HepG2 (cell line): ENCODE results near the gene CAPN10. TPM values are rescaled to one million over a fixed set of nuclear protein-coding genes. Genes with fewer than 3 reads are reported as not detected.
A peak's percentile ranks its signal among the peaks of the same experiment; 100 is the strongest.

Source experiments
- ATAC-seq: fragments of 200-7000 bp; cut with Tn5 transposase; 3 replicates; pipeline ENCODE4 v1.9.1; 2020; ENCODE audit warnings: mild to moderate bottlenecking, moderate library complexity
- BruUV-seq: library from RNA; stranded (reverse); fragments of 400-500 nt; replicated peaks from 2 replicates; lab custom pipeline; 2021; lab: Mats Ljungman, UMichigan
- CTCF ChIA-PET: fragments of 300-600 bp; formaldehyde crosslinking; extraction: SDS; loops from one replicate; lab custom pipeline; 2021; ENCODE audit warnings: low total read pairs, inconsistent platforms, low intra/inter-chr PET ratio; lab: Yijun Ruan, JAX
- POLR2A ChIA-PET: fragments of 350-600 bp; sonication (Branson Sonifier 250); formaldehyde crosslinking; loops from one replicate; lab custom pipeline; 2020; ENCODE audit warnings: antibody characterized with exemption, inconsistent platforms; lab: Yijun Ruan, JAX
- DNase-seq: peaks from one replicate; pipeline ENCODE4 v3.0.0-alpha.2; 2015; ENCODE audit warnings: low spot score
- FAIRE-seq: peaks from 3 replicates; lab custom pipeline; 2011; peaks lifted over from hg19 to GRCh38; lab: Jason Lieb, UNC
- H2AFZ ChIP-seq: one replicate; pipeline ENCODE4 v1.6.1; 2011; ENCODE audit warnings: low read length, inconsistent platforms
- H3K27ac ChIP-seq: fragments of 300-600 bp; 3 replicates; pipeline ENCODE4 v1.8.0; 2011; ENCODE audit warnings: mixed run types, mild to moderate bottlenecking, mixed read lengths, low read length, inconsistent platforms; ENCODE audit not compliant: insufficient read depth; ENCODE audit errors: extremely low read length
- H3K27me3 ChIP-seq, 2 experiments: fragments of 200-600 bp in 1 of 2; 2 replicates in 1 of 2; 3 replicates in 1 of 2; pipeline versions ENCODE4 v1.6.0 to v1.8.0; 2011; ENCODE audit warnings: low read length in 2 of 2, mild to moderate bottlenecking in 2 of 2, moderate library complexity in 2 of 2, inconsistent platforms in 1 of 2; ENCODE audit not compliant: insufficient read depth in 2 of 2, control insufficient read depth in 1 of 2
- H3K36me3 ChIP-seq, 2 experiments: fragments of 200-600 bp in 1 of 2; replicated peaks in 1 of 2; 2 replicates in 1 of 2; 3 replicates in 1 of 2; pipeline versions ENCODE4 v1.5.1 to v1.8.0; 2011; ENCODE audit warnings: low read length in 2 of 2, inconsistent platforms in 1 of 2; ENCODE audit not compliant: insufficient read depth in 2 of 2, control insufficient read depth in 1 of 2
- H3K4me1 ChIP-seq: 2 replicates; pipeline ENCODE4 v1.5.1; 2012; ENCODE audit warnings: low read length, inconsistent platforms; ENCODE audit not compliant: insufficient read depth
- H3K4me2 ChIP-seq: 2 replicates; pipeline ENCODE4 v1.6.0; 2011; ENCODE audit warnings: low read depth, low read length, inconsistent platforms
- H3K4me3 ChIP-seq, 3 experiments: fragments of 200-600 bp in 1 of 3; sonication (generic), shearing (Covaris generic) in 1 of 3; replicated peaks in 1 of 3; 2 replicates each; pipeline ENCODE4 v1.5.1; 2011 to 2016; ENCODE audit warnings: low read length in 3 of 3, inconsistent platforms in 2 of 3, low read depth in 2 of 3, mild to moderate bottlenecking in 2 of 3, control low read depth in 1 of 3, mixed read lengths in 1 of 3; ENCODE audit not compliant: insufficient read depth in 1 of 3
- H3K79me2 ChIP-seq: one replicate; pipeline ENCODE4 v1.6.1; 2011; ENCODE audit warnings: low read length, inconsistent platforms; ENCODE audit not compliant: insufficient read depth
- H3K9ac ChIP-seq: 2 replicates; pipeline ENCODE4 v1.6.0; 2011; ENCODE audit warnings: mild to moderate bottlenecking, low read depth, low read length, inconsistent platforms; ENCODE audit not compliant: insufficient read depth
- H3K9me3 ChIP-seq: 2 replicates; pipeline ENCODE4 v1.5.1; 2012; ENCODE audit warnings: mild to moderate bottlenecking, low read length
- H4K20me1 ChIP-seq: 2 replicates; pipeline ENCODE4 v1.6.0; 2011; ENCODE audit warnings: inconsistent platforms, mild to moderate bottlenecking, low read length, moderate library complexity; ENCODE audit not compliant: insufficient read depth
- AGO2 ChIP-seq: fragments of 200-400 bp; formaldehyde crosslinking; optimal IDR thresholded peaks from 2 replicates; pipeline ENCODE3; 2017; ENCODE audit warnings: mild to moderate bottlenecking, low read depth, low read length, moderate library complexity
- KDM2A ChIP-seq: sonication (generic); formaldehyde crosslinking; IDR thresholded peaks from 2 replicates; pipeline ENCODE4 v1.4.0; 2020; ENCODE audit warnings: low read depth, missing genetic modification reagents, borderline replicate concordance
- MATR3 ChIP-seq: sonication (generic); formaldehyde crosslinking; IDR thresholded peaks from 2 replicates; pipeline ENCODE4 v1.4.0; 2020; ENCODE audit warnings: missing genetic modification reagents
- NFKBIZ ChIP-seq: IDR thresholded peaks from 2 replicates; pipeline ENCODE4 v1.6.1; 2018; ENCODE audit warnings: missing genetic modification reagents, missing compliant biosample characterization
- PHB2 ChIP-seq: fragments of 450-650 bp; IDR thresholded peaks from 2 replicates; pipeline ENCODE4 v1.6.1; 2018; ENCODE audit not compliant: partially characterized antibody
- RBFOX2 ChIP-seq: fragments of 200-400 bp; formaldehyde crosslinking; IDR thresholded peaks from 2 replicates; pipeline ENCODE4 v1.6.1; 2017; ENCODE audit warnings: low read depth, mild to moderate bottlenecking, low read length
- RBM22 ChIP-seq: fragments of 200-400 bp; formaldehyde crosslinking; optimal IDR thresholded peaks from 2 replicates; pipeline ENCODE3; 2017; ENCODE audit warnings: mild to moderate bottlenecking, low read length, moderate library complexity
- RCOR2 ChIP-seq: IDR thresholded peaks from 2 replicates; pipeline ENCODE4 v1.6.1; 2016; ENCODE audit warnings: missing biosample characterization, missing genetic modification reagents
- ZNF574 ChIP-seq: sonication (generic); formaldehyde crosslinking; IDR thresholded peaks from 2 replicates; pipeline ENCODE4 v1.4.0; 2020; ENCODE audit warnings: missing genetic modification reagents
- WGBS: methylation state at CpG from one replicate; pipeline ENCODE4 v1.1.6; 2017; ENCODE audit warnings: low lambda C conversion rate; 5-methylcytosine and 5-hydroxymethylcytosine counted together
- in situ Hi-C: cut with HindIII; loops from 2 replicates; pipeline ENCODE4 v1.10.0; 2017; ENCODE audit warnings: low pct_unique_long_range_greater_than_20kb; ENCODE audit not compliant: extremely low pct_ligation_motif_present
- intact Hi-C: fragments of 100-400 bp; cut with micrococcal nuclease; formaldehyde crosslinking; loops from one replicate; pipeline ENCODE4 v1.10.0; 2022; ENCODE audit not compliant: unreplicated experiment
- polyA plus RNA-seq, 8 experiments: library from polyadenylated mRNA; depleted of rRNA in 3 of 8; stranded (reverse) in 7 of 8; unstranded in 1 of 8; fragments of >200 nt; fragmentation: Illumina TruSeq in 4 of 8; extraction: Trizol in 4 of 8; gene quantifications; 2 replicates each; pipeline versions ENCODE4 v1.2.1 to v1.2.3, GENCODE V29; 2011 to 2016; ENCODE audit warnings: low read depth in 4 of 8, missing spikeins in 1 of 8, mixed read lengths in 1 of 8; ENCODE audit not compliant: insufficient read depth in 1 of 8
- total RNA-seq, 5 experiments: library from RNA; depleted of rRNA; stranded (reverse); fragments of >200 nt; fragmentation: Illumina TruSeq; extraction: Trizol; gene quantifications; 2 replicates each; pipeline ENCODE4 v1.2.3, GENCODE V29; 2016; ENCODE audit warnings: low read depth in 1 of 5

Gene CAPN10
- total and polyA plus RNA-seq, 2 of the 13 experiments (the other 11 are each of a cell fraction or from before 2014, with no cell fraction given): 27.6 to 32.4 TPM

GRCh38 chr2:240557808-240558207 lies 28.7 kb upstream of the CAPN10 start, which contains the start of gene ANKMY1:
TSS of gene ANKMY1 (minus strand) at chr2:240557988. CDS start at chr2:240557335, 653 bp downstream.
- Histone ChIP-seq H3K79me2 (peaks cover 30% of the 10 kb centered on the region), H3K4me2 (no peak within 1 kb of the TSS), H3K4me3 (no peak within 1 kb of the TSS), H3K9ac (no peak within 1 kb of the TSS), H3K36me3 (peaks cover 14 to 29% of the 10 kb centered on the region in 2 experiments), H3K9me3 (no peaks in the 10 kb centered on the region), H4K20me1 (no peaks in the 10 kb centered on the region), H3K27me3 (no peaks in the 10 kb centered on the region), H2AFZ (no peak within 1 kb of the TSS), H3K27ac (peak within 1 kb of the TSS; percentile 29), H3K4me1 (peaks cover 45% of the 10 kb centered on the region)
- no peak for FAIRE-seq
- intact Hi-C loops: no loop called here
- POLR2A ChIA-PET: interaction anchor here (1.0 to 4.9 kb wide), 3 partner anchors 8 to 29 kb away, joined by 3 to 86 read pairs (median 12); partner anchors contain the start of gene CAPN10
- DNase-seq: no peak
- BruUV-seq: no TSS peak
- no peak for TF ChIP-seq RBM22
- no peak for TF ChIP-seq KDM2A
- TF ChIP-seq RBFOX2: 0 out of 2 replicates have a peak, but pooled peaks have one; percentile 53
- peak; percentile 51 for TF ChIP-seq AGO2
- TF ChIP-seq MATR3: no peak
- TF ChIP-seq PHB2: no peak
- ATAC-seq: no peak
- WGBS: 98% methylated on average over 47 of the region's 47 CpGs
- in situ Hi-C loops: loop anchor here (25.0 kb wide), 1 partner anchor 654 kb away; no protein-coding TSS in a partner anchor
- CTCF ChIA-PET: no interaction called here

DNA sequence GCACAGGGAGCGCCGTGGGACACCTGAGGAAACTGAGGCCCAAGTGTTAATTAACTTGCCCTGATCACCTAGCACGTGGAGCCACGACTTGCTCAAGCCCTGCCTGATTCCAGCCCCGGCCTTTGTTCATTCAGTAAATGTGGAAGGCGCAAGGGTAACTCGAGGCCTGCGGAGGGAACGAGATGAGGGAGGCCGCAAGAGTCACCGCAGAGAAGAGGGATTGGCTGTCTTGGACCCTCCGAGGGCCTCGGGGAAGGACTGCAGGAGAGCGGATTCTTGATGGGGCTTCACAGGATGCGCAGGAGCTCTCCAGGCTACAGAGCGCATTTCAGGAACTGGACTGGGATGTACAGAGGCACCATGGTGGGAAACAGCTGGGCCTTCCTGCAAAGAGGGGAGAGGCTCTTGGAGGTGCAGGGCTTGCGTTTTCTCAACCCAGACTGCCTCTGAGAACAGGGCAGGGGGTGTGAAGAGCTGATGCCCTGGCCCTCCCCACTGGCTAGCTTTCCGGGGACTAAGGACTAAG lies 28.2 kb upstream of the CAPN10 start:
- no peak overlapping the region for H3K4me2 ChIP-seq
- H3K4me1 ChIP-seq: peaks cover 45% of the 10 kb centered on the region
- peaks cover 30% of the 10 kb centered on the region for H3K79me2 ChIP-seq
- WGBS: 97% methylated on average over 18 of the region's 18 CpGs
- ChIA-PET POLR2A (interaction anchor here (1.0 to 4.9 kb wide), 3 partner anchors 8 to 29 kb away, joined by 3 to 86 read pairs (median 12); partner anchors contain the start of gene CAPN10), CTCF (no interaction called here)
- intact Hi-C loops: no loop called here
- no peak overlapping the region for H3K4me3 ChIP-seq
- H3K36me3 ChIP-seq: peaks cover 11 to 25% of the 10 kb centered on the region in 2 experiments
- FAIRE-seq (no peak), DNase-seq (no peak), ATAC-seq (no peak)
- no peaks in the 10 kb centered on the region for H3K9me3 ChIP-seq
- no peak overlapping the region for H2AFZ ChIP-seq
- no peak overlapping the region for H3K9ac ChIP-seq
- no TSS peak for BruUV-seq
- H4K20me1 ChIP-seq: no peaks in the 10 kb centered on the region
- TF ChIP-seq RCOR2: no peak
- TF ChIP-seq NFKBIZ (CRISPR knock-in tag): no peak
- no peak for TF ChIP-seq ZNF574 (CRISPR knock-in tag)
- TF ChIP-seq, all 625 proteins: peak for 0
- H3K27me3 ChIP-seq: no peaks in the 10 kb centered on the region
- H3K27ac ChIP-seq: no peak overlapping the region
- in situ Hi-C loops: loop anchor here (25.0 kb wide), 1 partner anchor 654 kb away; no protein-coding TSS in a partner anchor
